ENCODE measurements around the gene ADRB1.

ADRB1 gene

DNA sequence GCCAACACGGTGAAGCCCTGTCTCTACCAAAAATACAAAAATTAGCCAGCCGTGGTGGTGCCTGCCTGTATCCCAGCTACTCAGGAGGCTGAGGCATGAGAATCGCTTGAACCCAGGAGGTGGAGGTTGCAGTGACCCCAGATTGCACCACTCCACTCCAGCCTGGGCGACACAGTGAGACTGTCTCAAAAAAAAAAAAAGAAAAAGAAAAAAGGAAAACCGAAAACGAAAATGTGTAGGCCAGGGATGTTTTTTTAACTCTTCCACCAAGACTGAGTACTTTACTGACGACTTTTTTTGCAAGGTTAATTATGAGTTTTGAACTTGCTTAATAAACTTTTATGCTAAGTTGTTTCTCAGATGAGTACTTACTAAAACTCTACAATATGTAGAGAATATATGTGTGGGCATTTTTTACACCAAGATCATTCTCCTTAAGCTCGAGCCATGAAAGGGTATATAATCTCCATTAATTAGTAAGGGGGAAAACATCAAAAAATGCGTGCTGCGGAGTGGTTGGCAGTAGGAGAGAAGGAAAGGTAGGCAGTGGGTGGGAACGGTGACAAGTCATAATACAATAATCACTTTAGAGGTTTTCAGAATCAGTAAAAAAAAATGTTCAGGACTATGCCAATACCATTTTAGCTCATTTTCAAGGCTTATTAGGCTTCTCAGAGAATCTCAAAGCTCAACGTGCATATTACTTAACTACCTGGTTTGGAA, 8.6 kb upstream of the ADRB1 start:
- no peaks in the 10 kb centered on the region for H3K9me3 Mint-ChIP-seq (ENCODE audit: low read depth)
- no peaks in the 10 kb centered on the region for H3K36me3 Mint-ChIP-seq

DNA sequence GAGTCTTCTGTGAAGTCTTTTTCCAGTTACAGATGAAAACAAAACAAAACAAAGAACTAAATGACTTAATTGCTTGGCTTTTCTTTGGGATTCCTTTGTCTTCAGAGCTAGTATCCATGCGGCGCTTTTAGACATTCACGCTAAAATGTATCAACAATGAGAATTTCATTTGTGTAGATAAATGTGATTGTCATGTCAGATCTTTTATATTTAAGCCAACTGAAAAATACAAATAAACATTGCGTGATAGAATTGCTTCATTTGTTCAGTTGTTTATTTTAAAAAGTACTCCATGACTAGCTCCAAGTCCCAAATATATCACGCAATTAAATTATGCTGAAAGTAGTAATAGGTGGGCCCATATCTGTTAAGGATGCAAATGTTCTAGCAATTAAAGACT, 7.9 kb upstream of the ADRB1 start:
- no peaks in the 10 kb centered on the region for H3K36me3 Mint-ChIP-seq
- peaks cover 18% of the 10 kb centered on the region for H3K27me3 Mint-ChIP-seq
- no peak overlapping the region for H3K4me3 Mint-ChIP-seq
- H3K4me1 Mint-ChIP-seq (ENCODE audit: low read depth), result no peaks in the 10 kb centered on the region
- H3K27ac Mint-ChIP-seq, result no peak overlapping the region
- no peaks in the 10 kb centered on the region for H3K9me3 Mint-ChIP-seq (ENCODE audit: low read depth)

More for the DNA sequence above, 8.6 kb upstream of the ADRB1 start:
- Mint-ChIP-seq H3K4me3 (no peak overlapping the region), H3K27ac (no peak overlapping the region), H3K27me3 (peaks cover 13% of the 10 kb centered on the region), H3K4me1 (ENCODE audit: low read depth) (no peaks in the 10 kb centered on the region)

DNA sequence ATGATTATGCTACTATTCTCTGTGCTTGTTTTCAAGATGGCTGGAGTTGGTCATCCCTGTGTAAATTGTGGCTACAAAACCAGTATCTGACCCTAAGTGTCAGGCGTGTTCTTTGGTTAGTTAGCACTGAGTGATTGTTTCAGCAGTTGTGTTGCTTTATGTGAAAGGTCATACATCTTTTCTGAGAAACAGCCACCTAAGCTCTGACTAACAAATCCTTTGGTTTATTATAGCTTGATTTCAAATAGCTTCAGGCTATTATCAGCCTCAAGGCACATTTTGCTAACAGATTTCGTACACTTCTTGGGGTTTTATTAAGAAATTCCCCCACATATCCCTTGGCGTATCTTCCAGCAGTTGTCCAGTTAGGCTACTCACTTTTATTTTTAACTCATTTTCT, 4.8 kb upstream of the ADRB1 start:
- Mint-ChIP-seq H3K4me3 (no peak overlapping the region), H3K36me3 (no peaks in the 10 kb centered on the region), H3K4me1 (ENCODE audit: low read depth) (peaks cover 6% of the 10 kb centered on the region), H3K27ac (no peak overlapping the region), H3K27me3 (peaks cover 29% of the 10 kb centered on the region), H3K9me3 (ENCODE audit: low read depth) (no peaks in the 10 kb centered on the region)

DNA sequence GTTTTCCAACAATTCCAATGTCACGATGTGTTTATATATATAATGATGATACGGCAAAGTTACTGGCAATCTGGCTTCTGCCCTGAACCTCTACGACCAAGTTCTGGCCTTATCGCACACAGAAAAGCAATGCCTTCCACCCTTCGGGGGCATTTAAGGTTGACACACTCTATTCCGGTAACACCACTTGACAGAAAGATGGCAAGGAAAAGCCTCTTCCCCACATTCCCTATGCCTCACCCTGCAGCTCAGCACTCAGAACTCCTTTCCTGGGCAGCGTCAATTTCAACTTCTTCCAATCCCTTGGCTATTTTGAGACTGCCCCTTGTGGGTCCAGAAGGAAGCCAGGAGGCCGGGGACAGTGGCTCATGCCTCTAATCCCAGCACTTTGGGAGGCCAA, 2.5 kb upstream of the ADRB1 start:
- peaks cover 33% of the 10 kb centered on the region for H3K27me3 Mint-ChIP-seq
- peaks cover 14% of the 10 kb centered on the region for H3K4me1 Mint-ChIP-seq (ENCODE audit: low read depth)
- H3K4me3 Mint-ChIP-seq, result no peak overlapping the region
- no peaks in the 10 kb centered on the region for H3K36me3 Mint-ChIP-seq
- H3K27ac Mint-ChIP-seq, result no peak overlapping the region
- H3K9me3 Mint-ChIP-seq (ENCODE audit: low read depth), result no peaks in the 10 kb centered on the region

DNA sequence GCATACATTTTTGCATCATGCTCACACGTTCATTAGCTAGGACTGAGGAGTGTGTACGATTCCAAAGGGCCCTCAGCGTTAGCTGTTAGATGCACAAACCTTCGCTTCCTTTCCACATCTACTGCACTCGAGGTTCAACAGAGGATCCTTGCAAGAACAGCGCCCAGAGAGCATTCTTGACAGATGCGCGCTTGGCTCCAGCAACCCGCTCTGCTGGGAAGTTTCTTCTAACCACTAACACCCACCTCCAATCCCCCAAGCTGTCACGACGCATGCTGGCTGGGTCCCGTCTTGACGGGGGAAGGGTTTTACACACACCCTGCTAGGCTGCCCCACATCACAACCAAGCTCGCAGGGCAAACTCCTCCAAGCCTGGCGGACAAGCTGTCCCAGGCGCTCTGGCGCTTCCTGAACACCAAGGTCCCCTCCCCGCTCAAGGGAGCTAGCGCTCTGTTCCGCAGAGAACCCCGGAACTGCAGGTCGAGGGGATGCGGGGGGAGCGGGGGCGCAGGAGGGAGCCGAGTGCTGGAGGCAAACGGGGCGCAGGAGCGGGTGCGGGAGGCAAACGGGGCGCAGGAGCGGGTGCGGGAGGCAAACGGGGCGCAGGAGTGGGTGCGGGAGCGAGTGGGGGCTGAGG, 653 bp upstream of the ADRB1 start:
- no peaks in the 10 kb centered on the region for H3K9me3 Mint-ChIP-seq (ENCODE audit: low read depth)
- H3K4me3 Mint-ChIP-seq, result peak overlapping the region; percentile 72
- no peaks in the 10 kb centered on the region for H3K36me3 Mint-ChIP-seq
- no peak overlapping the region for H3K27ac Mint-ChIP-seq
- H3K4me1 Mint-ChIP-seq (ENCODE audit: low read depth), result peaks cover 16% of the 10 kb centered on the region
- peaks cover 39% of the 10 kb centered on the region for H3K27me3 Mint-ChIP-seq

DNA sequence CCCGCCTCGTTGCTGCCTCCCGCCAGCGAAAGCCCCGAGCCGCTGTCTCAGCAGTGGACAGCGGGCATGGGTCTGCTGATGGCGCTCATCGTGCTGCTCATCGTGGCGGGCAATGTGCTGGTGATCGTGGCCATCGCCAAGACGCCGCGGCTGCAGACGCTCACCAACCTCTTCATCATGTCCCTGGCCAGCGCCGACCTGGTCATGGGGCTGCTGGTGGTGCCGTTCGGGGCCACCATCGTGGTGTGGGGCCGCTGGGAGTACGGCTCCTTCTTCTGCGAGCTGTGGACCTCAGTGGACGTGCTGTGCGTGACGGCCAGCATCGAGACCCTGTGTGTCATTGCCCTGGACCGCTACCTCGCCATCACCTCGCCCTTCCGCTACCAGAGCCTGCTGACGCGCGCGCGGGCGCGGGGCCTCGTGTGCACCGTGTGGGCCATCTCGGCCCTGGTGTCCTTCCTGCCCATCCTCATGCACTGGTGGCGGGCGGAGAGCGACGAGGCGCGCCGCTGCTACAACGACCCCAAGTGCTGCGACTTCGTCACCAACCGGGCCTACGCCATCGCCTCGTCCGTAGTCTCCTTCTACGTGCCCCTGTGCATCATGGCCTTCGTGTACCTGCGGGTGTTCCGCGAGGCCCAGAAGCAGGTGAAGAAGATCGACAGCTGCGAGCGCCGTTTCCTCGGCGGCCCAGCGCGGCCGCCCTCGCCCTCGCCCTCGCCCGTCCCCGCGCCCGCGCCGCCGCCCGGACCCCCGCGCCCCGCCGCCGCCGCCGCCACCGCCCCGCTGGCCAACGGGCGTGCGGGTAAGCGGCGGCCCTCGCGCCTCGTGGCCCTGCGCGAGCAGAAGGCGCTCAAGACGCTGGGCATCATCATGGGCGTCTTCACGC, 825 bp downstream of the ADRB1 start:
- Mint-ChIP-seq H3K27me3 (peaks cover 43% of the 10 kb centered on the region), H3K4me1 (ENCODE audit: low read depth) (peaks cover 16% of the 10 kb centered on the region), H3K9me3 (ENCODE audit: low read depth) (no peaks in the 10 kb centered on the region), H3K4me3 (peak overlapping the region; percentile 83), H3K27ac (no peak overlapping the region), H3K36me3 (no peaks in the 10 kb centered on the region)

DNA sequence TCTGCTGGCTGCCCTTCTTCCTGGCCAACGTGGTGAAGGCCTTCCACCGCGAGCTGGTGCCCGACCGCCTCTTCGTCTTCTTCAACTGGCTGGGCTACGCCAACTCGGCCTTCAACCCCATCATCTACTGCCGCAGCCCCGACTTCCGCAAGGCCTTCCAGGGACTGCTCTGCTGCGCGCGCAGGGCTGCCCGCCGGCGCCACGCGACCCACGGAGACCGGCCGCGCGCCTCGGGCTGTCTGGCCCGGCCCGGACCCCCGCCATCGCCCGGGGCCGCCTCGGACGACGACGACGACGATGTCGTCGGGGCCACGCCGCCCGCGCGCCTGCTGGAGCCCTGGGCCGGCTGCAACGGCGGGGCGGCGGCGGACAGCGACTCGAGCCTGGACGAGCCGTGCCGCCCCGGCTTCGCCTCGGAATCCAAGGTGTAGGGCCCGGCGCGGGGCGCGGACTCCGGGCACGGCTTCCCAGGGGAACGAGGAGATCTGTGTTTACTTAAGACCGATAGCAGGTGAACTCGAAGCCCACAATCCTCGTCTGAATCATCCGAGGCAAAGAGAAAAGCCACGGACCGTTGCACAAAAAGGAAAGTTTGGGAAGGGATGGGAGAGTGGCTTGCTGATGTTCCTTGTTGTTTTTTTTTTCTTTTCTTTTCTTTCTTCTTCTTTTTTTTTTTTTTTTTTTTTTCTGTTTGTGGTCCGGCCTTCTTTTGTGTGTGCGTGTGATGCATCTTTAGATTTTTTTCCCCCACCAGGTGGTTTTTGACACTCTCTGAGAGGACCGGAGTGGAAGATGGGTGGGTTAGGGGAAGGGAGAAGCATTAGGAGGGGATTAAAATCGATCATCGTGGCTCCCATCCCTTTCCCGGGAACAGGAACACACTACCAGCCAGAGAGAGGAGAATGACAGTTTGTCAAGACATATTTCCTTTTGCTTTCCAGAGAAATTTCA, 1.7 kb downstream of the ADRB1 start:
- Mint-ChIP-seq H3K27ac (no peak overlapping the region), H3K9me3 (ENCODE audit: low read depth) (no peaks in the 10 kb centered on the region), H3K27me3 (peaks cover 40% of the 10 kb centered on the region), H3K4me3 (peak overlapping the region; percentile 67), H3K4me1 (ENCODE audit: low read depth) (peaks cover 16% of the 10 kb centered on the region), H3K36me3 (no peaks in the 10 kb centered on the region)

DNA sequence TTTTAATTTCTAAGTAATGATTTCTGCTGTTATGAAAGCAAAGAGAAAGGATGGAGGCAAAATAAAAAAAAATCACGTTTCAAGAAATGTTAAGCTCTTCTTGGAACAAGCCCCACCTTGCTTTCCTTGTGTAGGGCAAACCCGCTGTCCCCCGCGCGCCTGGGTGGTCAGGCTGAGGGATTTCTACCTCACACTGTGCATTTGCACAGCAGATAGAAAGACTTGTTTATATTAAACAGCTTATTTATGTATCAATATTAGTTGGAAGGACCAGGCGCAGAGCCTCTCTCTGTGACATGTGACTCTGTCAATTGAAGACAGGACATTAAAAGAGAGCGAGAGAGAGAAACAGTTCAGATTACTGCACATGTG, 2.4 kb downstream of the ADRB1 start:
- Mint-ChIP-seq H3K9me3 (ENCODE audit: low read depth) (no peaks in the 10 kb centered on the region), H3K36me3 (no peaks in the 10 kb centered on the region), H3K4me1 (ENCODE audit: low read depth) (peaks cover 16% of the 10 kb centered on the region), H3K4me3 (peak overlapping the region; percentile 67), H3K27ac (no peak overlapping the region), H3K27me3 (peaks cover 37% of the 10 kb centered on the region)

DNA sequence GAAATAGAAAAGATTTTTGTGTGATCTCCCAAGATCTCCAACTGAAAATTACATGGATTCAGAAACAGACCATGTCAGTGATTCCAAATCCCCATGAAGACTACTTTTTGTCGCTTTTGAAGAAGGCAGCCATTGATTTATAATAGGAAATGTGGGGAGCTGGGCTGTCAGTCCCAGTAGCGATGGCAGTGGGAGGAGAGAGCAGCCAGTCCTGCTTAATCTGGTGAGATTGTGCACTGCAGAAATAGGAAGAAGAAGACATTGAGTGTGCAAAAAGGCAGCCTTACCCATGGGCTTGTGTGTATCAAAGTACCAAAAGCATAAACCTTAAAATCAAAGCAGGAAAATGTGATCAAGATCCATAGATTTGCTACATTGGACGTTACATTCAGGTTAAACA, 4.8 kb downstream of the ADRB1 start:
- Mint-ChIP-seq H3K36me3 (no peaks in the 10 kb centered on the region), H3K4me3 (no peak overlapping the region), H3K27me3 (peaks cover 28% of the 10 kb centered on the region), H3K27ac (no peak overlapping the region), H3K9me3 (ENCODE audit: low read depth) (no peaks in the 10 kb centered on the region), H3K4me1 (ENCODE audit: low read depth) (peaks cover 10% of the 10 kb centered on the region)

DNA sequence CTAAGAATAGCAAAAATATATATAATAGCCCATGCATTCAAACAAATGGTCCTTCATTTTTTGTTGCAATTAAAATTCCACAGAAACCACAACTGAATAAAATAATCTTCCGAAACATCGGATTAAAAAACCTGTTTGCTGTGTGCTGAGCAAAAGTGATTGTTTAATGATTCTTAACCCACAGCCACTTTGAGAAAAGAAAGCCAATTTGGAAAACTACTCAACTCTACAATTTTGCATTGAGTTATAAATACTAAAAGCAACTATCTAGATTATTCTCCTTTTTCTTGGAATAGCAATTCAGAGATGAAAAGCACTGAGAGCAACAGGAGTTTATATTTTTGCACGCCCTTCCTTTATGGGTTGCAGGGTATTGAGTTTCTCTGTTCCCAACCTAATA, 8.0 kb downstream of the ADRB1 start:
- H3K4me1 Mint-ChIP-seq (ENCODE audit: low read depth), result peaks cover under 1% of the 10 kb centered on the region
- H3K36me3 Mint-ChIP-seq, result no peaks in the 10 kb centered on the region
- no peak overlapping the region for H3K4me3 Mint-ChIP-seq
- H3K27ac Mint-ChIP-seq, result no peak overlapping the region
- no peaks in the 10 kb centered on the region for H3K9me3 Mint-ChIP-seq (ENCODE audit: low read depth)
- peaks cover 27% of the 10 kb centered on the region for H3K27me3 Mint-ChIP-seq

DNA sequence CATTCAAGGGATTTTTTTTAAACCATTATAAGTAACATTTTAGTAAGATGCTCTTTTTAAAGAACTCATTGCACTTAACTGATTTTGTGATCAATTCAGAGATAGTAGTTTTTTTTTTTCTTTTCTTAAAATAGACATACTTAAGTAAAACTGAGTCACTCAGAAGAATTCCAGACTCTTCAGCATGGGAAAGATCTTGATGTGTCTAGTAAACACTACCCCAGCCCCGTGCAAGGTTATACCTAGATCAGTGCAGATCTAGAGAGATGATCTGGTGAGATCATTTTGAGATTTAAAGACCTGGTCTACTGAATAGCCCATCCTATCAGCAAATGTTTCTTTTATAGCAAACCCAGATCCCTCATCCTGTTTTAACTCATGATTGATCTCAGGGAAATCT, 8.6 kb downstream of the ADRB1 start:
- no peaks in the 10 kb centered on the region for H3K36me3 Mint-ChIP-seq
- H3K4me1 Mint-ChIP-seq (ENCODE audit: low read depth), result no peaks in the 10 kb centered on the region
- no peak overlapping the region for H3K4me3 Mint-ChIP-seq
- H3K27me3 Mint-ChIP-seq, result peaks cover 23% of the 10 kb centered on the region
- H3K27ac Mint-ChIP-seq, result no peak overlapping the region
- no peaks in the 10 kb centered on the region for H3K9me3 Mint-ChIP-seq (ENCODE audit: low read depth)

DNA sequence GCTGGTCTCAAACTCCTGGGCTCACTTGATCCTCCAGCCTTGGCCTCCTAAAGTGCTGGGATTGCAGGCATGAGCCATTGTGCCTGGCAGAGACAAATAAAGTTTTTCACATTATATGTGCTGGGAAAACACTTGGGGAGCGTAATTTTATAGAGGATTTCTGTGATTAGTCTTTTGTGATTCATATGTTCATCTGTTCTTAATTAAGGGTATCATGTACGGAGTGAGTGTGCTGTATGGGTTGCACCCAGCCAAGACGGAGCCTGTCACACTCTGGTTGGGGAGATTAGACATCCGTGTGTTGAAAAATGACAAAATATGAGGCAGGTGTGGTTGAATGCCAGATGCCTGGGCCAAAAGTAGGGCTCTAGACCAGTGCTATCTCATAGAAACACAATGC, 10.3 kb downstream of the ADRB1 start:
- Mint-ChIP-seq H3K4me1 (ENCODE audit: low read depth) (no peaks in the 10 kb centered on the region), H3K36me3 (no peaks in the 10 kb centered on the region), H3K9me3 (ENCODE audit: low read depth) (no peaks in the 10 kb centered on the region), H3K4me3 (no peak overlapping the region), H3K27ac (no peak overlapping the region), H3K27me3 (peaks cover 16% of the 10 kb centered on the region)

DNA sequence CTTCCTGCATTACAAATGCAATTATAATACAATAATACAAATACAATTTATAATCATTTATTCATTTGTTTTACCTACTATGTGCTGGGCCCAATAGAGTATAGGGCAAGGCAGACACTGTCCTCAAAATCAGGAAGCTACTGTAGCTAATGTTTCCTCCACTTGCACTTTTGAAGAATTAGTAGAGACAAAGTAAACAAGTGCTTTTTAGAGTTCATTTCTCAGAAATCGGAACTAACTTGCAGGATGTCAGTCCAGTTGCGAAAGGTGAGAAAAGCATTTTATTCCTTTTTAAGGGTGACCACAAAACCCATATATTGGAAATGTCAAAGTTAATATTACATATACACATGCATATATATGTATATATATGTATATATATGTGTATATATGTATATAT, 14.2 kb downstream of the ADRB1 start:
- no peaks in the 10 kb centered on the region for H3K36me3 Mint-ChIP-seq
- H3K4me3 Mint-ChIP-seq, result no peak overlapping the region
- H3K9me3 Mint-ChIP-seq (ENCODE audit: low read depth), result no peaks in the 10 kb centered on the region
- peaks cover 7% of the 10 kb centered on the region for H3K4me1 Mint-ChIP-seq (ENCODE audit: low read depth)
- peaks cover 9% of the 10 kb centered on the region for H3K27me3 Mint-ChIP-seq
- no peak overlapping the region for H3K27ac Mint-ChIP-seq

DNA sequence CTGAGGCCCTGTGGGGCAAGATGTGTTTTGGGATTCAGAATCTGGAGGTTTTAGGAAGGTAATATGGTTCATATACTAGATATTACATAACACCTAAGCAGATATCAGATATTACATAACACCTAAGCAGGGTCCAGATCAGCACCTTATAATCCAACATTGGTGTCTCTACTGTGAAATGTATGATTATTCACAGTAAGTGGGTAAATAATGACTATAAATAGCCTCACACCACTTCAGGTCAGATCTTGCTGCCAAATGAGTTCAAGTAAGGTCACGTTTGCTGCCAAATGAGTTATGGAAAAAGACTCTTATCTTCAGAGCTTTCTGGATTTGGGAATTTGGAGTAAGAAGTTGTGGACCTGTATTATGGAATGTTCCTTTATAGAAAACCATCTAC, 14.6 kb downstream of the ADRB1 start:
- Mint-ChIP-seq H3K27me3 (peaks cover 8% of the 10 kb centered on the region), H3K4me1 (ENCODE audit: low read depth) (peaks cover 7% of the 10 kb centered on the region), H3K36me3 (no peaks in the 10 kb centered on the region), H3K27ac (no peak overlapping the region), H3K9me3 (ENCODE audit: low read depth) (no peaks in the 10 kb centered on the region), H3K4me3 (no peak overlapping the region)
